Astrocyte (in vitro differentiated cells and primary cell): Measurements from ENCODE around the gene SCGB1A1.

Experiments used
- EZH2 ChIP-seq: IDR thresholded peaks from 2 replicates; pipeline ENCODE4 v1.6.1; 2012; ENCODE audit warnings: mild to moderate bottlenecking, low read length, inconsistent platforms; ENCODE audit not compliant: insufficient read depth
- TF ChIP-seq, protein P1 (sequence below): IDR thresholded peaks from 2 replicates; pipeline ENCODE4 v1.5.1; 2011; ENCODE audit warnings: low read depth, mild to moderate bottlenecking, inconsistent platforms, low read length, moderate library complexity; ENCODE audit not compliant: insufficient read depth

DNA sequence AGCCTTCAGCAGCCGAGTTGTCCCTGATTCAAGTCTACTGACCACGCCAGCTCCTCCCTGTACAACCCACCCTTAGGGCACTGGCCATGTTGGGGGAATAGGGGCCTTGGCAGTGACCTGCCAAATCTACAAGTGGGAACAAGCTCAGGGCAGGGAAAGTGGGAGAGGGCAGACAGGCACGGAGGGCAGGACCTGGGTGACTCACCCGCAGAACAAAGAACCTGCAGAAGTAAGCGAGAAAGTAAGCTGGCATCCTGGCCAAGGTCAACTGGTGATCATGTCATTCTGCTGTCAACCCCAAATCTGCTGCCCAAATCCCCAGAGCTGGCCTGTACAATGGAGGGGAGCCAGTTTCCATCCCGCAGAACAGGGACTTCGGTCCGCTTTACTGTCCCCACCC, 7.9 kb upstream of the SCGB1A1 start:
- TF ChIP-seq, protein P1, sequence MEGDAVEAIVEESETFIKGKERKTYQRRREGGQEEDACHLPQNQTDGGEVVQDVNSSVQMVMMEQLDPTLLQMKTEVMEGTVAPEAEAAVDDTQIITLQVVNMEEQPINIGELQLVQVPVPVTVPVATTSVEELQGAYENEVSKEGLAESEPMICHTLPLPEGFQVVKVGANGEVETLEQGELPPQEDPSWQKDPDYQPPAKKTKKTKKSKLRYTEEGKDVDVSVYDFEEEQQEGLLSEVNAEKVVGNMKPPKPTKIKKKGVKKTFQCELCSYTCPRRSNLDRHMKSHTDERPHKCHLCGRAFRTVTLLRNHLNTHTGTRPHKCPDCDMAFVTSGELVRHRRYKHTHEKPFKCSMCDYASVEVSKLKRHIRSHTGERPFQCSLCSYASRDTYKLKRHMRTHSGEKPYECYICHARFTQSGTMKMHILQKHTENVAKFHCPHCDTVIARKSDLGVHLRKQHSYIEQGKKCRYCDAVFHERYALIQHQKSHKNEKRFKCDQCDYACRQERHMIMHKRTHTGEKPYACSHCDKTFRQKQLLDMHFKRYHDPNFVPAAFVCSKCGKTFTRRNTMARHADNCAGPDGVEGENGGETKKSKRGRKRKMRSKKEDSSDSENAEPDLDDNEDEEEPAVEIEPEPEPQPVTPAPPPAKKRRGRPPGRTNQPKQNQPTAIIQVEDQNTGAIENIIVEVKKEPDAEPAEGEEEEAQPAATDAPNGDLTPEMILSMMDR: no peak
- no peak for TF ChIP-seq EZH2
